ENCODE data around the gene DRC1. TPM values are rescaled to one million over a fixed set of nuclear protein-coding genes. Genes with fewer than 3 reads are reported as not detected.

DRC1 gene
- polyA plus RNA-seq, 1 of the 3 experiments (the other 2 are of a cell fraction) = 0.18 TPM

GRCh38 chr2:26475037-26475436 is 73.3 kb downstream of the DRC1 start:
- Histone ChIP-seq H3K4me1 (ENCODE audit: control insufficient read depth in 1 of 2, insufficient read depth in 2 of 2, low read depth in 1 of 2, low read length in 1 of 2) (peaks cover 0 to 9% of the 10 kb centered on the region in 2 experiments; a peak in 1 of 4 replicates), H3K9me2 (no peaks in the 10 kb centered on the region), H3K4me2 (no peak overlapping the region), H3K4me3 (ENCODE audit: low read depth in 2 of 2, low read length in 1 of 2) (no peak overlapping the region), H3K79me2 (ENCODE audit: insufficient read depth) (no peaks in the 10 kb centered on the region), H2AFZ (ENCODE audit: low read depth) (no peak overlapping the region), H3K36me3 (replicated peaks in 1 of 2; ENCODE audit: control insufficient read depth in 1 of 2, insufficient read depth in 2 of 2, low read length in 1 of 2) (no peaks in the 10 kb centered on the region), H3K9me3 (no peaks in the 10 kb centered on the region), H4K20me1 (ENCODE audit: insufficient read depth) (no peaks in the 10 kb centered on the region), H3F3A (replicated peaks; ENCODE audit: insufficient read depth) (peaks cover 4% of the 10 kb centered on the region), H3K27me3 (ENCODE audit: insufficient read depth) (no peaks in the 10 kb centered on the region), H3K9ac (no peak overlapping the region), H3K27ac (ENCODE audit: low read depth in 2 of 2, low read length in 1 of 2) (no peak overlapping the region)
- CTCF ChIA-PET = interaction anchor here (1.0 to 2.0 kb wide), 4 partner anchors 12 to 103 kb away, joined by 3 to 5 read pairs (median 4); no protein-coding TSS in a partner anchor
- WGBS (ENCODE audit: low lambda C conversion rate) = 85% methylated on average over 6 of the region's 6 CpGs
- TF ChIP-seq GABPA (IDR thresholded peaks at IDR 0.05; ENCODE audit: low read depth) (no peak), RCOR1 (IDR thresholded peaks at IDR 0.05; ENCODE audit: low read length) (no peak)
- DNase-seq = no peak
- POLR2A ChIA-PET = no interaction called here

GRCh38 chr2:26475832-26476501 is 74.2 kb downstream of the DRC1 start:
- ChIA-PET POLR2A (no interaction called here), CTCF (interaction anchor here (1.3 to 1.5 kb wide), 2 partner anchors 26 to 102 kb away, joined by 3 to 5 read pairs; no protein-coding TSS in a partner anchor)
- DNase-seq = no peak
- Histone ChIP-seq H3K79me2 (ENCODE audit: insufficient read depth) (no peaks in the 10 kb centered on the region), H3K4me2 (no peak overlapping the region), H3K9ac (no peak overlapping the region), H3K36me3 (replicated peaks in 1 of 2; ENCODE audit: control insufficient read depth in 1 of 2, insufficient read depth in 2 of 2, low read length in 1 of 2) (no peaks in the 10 kb centered on the region), H2AFZ (ENCODE audit: low read depth) (no peak overlapping the region), H3K4me3 (ENCODE audit: low read depth in 2 of 2, low read length in 1 of 2) (no peak overlapping the region), H3K4me1 (ENCODE audit: control insufficient read depth in 1 of 2, insufficient read depth in 2 of 2, low read depth in 1 of 2, low read length in 1 of 2) (peaks cover 0 to 9% of the 10 kb centered on the region in 2 experiments; a peak in 1 of 4 replicates), H3K9me3 (no peaks in the 10 kb centered on the region), H3K27me3 (ENCODE audit: insufficient read depth) (no peaks in the 10 kb centered on the region), H3K9me2 (no peaks in the 10 kb centered on the region), H3K27ac (ENCODE audit: low read depth in 2 of 2, low read length in 1 of 2) (no peak overlapping the region), H4K20me1 (ENCODE audit: insufficient read depth) (no peaks in the 10 kb centered on the region), H3F3A (replicated peaks; ENCODE audit: insufficient read depth) (peaks cover 4% of the 10 kb centered on the region)
- 64% methylated on average over 4 of the region's 22 CpGs for WGBS (ENCODE audit: low lambda C conversion rate)
- TF ChIP-seq FOSL2 (IDR thresholded peaks at IDR 0.05; ENCODE audit: borderline replicate concordance, low read depth) (no peak), REST (IDR thresholded peaks at IDR 0.05; ENCODE audit: low read depth, low read length) (no peak), EZH2phosphoT487 (IDR thresholded peaks at IDR 0.05; ENCODE audit: borderline replicate concordance, low read depth) (no peak), ZBTB33 (IDR thresholded peaks at IDR 0.05; ENCODE audit: borderline replicate concordance, low read depth) (no peak), RXRA (IDR thresholded peaks at IDR 0.05; ENCODE audit: borderline replicate concordance, low read depth) (no peak), ELF1 (IDR thresholded peaks at IDR 0.05) (no peak), GABPA (IDR thresholded peaks at IDR 0.05; ENCODE audit: low read depth) (no peak), TEAD4 (IDR thresholded peaks at IDR 0.05; ENCODE audit: borderline replicate concordance, insufficient read depth) (no peak), TAF1 (IDR thresholded peaks at IDR 0.05; ENCODE audit: borderline replicate concordance, low read depth, low read length) (no peak)

Measured in SK-N-SH (cell line).